ENCODE measurements around the gene UBR2.
A peak's percentile ranks its signal among the peaks of the same experiment; 100 is the strongest.
"Not testable (repeated sequence)": the region's sequence is repeated elsewhere in the genome, so short reads cannot be mapped to it uniquely, and the experiment has no call there.

The UBR2 gene

GRCh38 chr6:42618105-42618504, 54.3 kb downstream of the UBR2 start:
- no peak for DNase-seq (ENCODE audit: low read depth, low spot score)

DNA sequence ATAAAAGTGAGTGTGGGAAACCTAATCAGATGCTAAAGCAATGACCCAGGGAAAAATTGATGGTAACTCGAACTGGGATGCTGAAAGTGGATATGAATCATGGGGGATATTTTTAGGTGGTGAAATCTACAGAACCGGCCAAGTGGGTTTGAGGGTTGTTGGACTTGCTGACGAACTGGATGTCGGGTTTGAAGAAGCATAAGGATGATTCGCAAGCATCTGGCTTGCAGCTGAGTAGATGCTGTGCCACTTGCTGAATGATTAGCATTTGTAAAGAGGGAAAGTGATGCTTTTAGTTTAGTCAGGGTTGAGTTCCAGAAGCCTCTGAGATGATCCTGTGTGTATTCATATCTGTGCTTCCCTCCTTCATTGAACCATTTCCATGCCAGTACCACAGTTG, 54.9 kb downstream of the UBR2 start:
- no peak for DNase-seq (ENCODE audit: low read depth, low spot score)

GRCh38 chr6:42619963-42620362, 56.1 kb downstream of the UBR2 start:
- DNase-seq (ENCODE audit: low read depth, low spot score): no peak

DNA sequence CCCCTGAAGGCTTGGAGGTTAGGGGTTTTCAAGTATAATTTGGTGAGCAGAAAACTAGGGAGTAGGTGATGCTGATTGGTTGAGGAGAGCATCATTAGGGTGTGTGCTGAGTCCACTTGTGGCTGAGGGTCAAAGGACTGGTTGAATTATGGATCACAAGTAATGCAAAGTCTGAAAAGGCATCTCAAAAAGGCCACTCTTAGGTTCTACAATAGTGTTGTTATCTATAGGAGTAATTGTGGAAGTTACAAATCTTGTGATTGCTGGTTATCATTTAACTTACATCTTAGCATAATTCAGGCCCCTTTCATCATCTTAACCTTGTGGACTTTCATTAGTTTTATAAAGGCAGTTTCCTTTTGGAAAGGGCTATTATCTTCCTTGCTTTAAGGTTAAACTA, 60.8 kb downstream of the UBR2 start:
- no peak for DNase-seq (ENCODE audit: low read depth, low spot score)

GRCh38 chr6:42627044-42627443, 63.2 kb downstream of the UBR2 start:
- DNase-seq (ENCODE audit: low read depth, low spot score): no peak

- no peak for DNase-seq (ENCODE audit: low read depth, low spot score)
Observed at GRCh38 chr6:42627674-42628073, 63.8 kb downstream of the UBR2 start.

- no peak for DNase-seq (ENCODE audit: low read depth, low spot score)
Observed at GRCh38 chr6:42628604-42629003, 64.8 kb downstream of the UBR2 start.

DNA sequence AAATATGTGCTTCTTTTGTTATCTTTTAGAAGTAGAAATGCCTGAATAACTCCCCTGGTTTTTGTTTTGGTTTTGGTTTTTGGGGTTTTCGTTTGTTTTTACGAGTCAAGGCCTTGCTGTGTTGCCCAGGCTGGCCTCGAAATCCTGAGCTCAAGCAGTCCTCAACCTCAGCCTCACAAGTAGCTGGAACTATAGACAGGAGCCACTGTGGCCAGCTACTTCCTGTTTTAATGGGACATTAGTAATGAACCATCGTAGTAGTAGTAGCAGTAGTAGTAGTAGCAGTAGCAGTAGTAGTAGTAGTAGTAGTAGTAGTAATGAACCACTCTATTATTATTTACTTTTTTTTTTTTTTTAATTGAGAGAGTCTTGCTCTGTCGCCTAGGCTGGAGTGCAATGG, 66.0 kb downstream of the UBR2 start:
- no peak for DNase-seq (ENCODE audit: low read depth, low spot score)

DNA sequence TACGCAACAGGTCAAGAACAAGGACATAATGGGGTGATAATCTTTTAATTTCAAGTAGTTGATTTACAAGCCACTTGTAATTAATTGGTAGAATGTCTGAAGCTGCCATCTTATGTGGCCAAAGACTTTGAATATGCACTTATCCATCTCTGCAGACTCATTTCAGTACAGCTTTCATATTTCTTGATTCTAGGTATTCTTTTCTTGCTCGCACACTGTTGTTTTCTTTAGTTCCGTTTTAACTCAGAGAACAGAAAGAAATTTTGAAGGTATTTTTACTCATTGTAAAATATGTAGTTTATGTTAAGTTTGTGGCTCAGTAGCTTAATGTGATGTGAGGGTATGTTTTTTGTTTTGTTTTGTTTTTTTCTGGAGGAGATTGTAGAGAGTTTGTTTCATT, 73.9 kb downstream of the UBR2 start:
- DNase-seq (ENCODE audit: low read depth, low spot score): no peak

GRCh38 chr6:42642794-42643193, 79.0 kb downstream of the UBR2 start:
- no peak for DNase-seq (ENCODE audit: low read depth, low spot score)

- no peak for DNase-seq (ENCODE audit: low read depth, low spot score)
Observed at GRCh38 chr6:42644211-42644610, 80.4 kb downstream of the UBR2 start.

DNA sequence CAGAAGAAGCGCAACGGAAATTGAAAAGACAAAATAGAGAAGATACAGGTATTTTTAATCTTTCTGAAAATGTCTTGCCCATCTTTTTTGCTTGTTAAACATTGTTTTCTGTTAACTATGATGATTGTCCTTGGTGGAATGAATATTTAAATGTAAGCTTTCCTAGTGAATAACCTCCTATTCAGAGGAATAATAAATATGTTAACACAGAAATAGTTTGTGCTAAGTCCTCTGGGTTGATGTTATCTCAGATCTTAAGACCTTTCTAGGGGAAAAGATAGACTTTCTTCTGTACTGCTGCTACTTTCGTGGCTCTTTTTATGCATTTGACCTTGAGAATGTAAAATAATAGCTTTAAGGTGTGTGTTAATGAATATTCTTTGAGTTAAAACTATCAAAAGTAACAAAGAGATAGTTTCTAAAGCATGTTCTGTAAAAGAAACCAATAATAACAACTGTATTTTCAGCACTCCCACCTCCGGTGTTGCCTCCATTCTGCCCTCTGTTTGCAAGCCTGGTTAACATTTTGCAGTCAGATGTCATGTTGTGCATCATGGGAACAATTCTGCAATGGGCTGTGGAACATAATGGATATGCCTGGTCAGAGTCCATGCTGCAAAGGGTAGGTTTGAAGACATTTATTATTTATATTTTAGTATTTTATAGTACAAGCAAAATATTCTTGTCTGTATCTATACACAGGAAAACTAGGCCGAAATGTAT, 88.4 kb downstream of the UBR2 start:
- DNase-seq (ENCODE audit: low read depth, low spot score): no peak

DNA sequence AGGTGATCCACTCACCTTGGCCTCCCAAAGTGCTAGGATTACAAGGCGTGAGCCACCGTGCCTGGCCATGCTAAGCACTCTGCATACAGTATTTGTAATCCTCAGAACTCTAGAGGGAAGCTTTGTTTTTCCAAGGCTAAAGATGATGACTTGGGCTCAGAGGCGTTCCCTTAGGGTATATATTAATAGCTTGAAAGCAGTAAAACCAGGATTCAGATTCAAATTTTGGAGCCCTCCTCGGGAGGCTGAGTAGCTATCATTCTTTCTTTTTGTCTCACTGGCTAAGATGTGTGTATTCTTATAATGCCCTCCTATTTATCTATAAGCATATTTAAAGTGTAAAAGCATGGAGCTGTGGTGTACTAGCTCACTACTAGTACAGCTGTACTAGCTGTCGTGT, 90.0 kb downstream of the UBR2 start:
- DNase-seq (ENCODE audit: low read depth, low spot score): no peak

DNA sequence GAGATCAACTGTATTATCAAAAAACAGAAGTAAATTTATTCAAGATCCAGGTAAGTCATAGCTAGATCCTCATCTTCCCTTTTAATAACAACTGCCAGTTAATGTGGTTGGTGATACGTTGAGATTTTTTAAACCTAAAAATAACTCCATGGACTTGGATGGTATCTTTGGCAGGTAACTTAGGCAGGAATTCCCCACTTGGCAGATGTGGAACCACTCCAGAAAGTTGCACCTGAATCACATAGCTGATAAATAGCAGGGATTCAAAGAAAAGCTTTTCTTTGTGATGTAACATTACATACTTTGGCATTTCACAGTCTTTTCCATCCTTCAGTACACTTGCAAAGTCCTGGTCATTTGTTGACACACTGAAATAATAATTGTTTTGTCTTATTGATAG, 96.0 kb downstream of the UBR2 start:
- no peak for DNase-seq (ENCODE audit: low read depth, low spot score)

GRCh38 chr6:42661540-42662153, 97.8 kb downstream of the UBR2 start:
- DNase-seq (ENCODE audit: low read depth, low spot score): peak; percentile 11

GRCh38 chr6:42664718-42665117, 100.9 kb downstream of the UBR2 start:
- no peak for DNase-seq (ENCODE audit: low read depth, low spot score)

- DNase-seq (ENCODE audit: low read depth, low spot score): not testable (repeated sequence)
Observed at GRCh38 chr6:42674368-42674767, 110.5 kb downstream of the UBR2 start.

DNA sequence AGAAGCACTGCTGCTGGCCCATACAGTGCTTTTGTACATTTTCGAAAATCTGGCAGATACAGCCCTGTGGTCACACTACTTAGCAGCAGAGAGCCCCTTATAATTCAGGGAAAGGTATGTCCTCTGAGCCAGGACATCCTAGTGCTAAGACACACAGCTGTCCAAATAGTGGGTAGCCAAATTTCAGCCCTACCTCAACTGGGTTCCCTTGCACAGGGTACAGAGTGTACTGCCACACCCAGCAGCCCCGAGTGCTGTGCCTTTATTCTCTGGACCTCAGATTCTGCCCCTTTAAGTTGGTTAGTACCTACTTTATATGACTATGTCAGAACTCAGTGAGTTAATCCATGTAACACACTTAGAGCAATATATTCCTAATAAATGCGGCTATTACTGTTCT, 111.0 kb downstream of the UBR2 start:
- DNase-seq (ENCODE audit: low read depth, low spot score): no peak

DNA sequence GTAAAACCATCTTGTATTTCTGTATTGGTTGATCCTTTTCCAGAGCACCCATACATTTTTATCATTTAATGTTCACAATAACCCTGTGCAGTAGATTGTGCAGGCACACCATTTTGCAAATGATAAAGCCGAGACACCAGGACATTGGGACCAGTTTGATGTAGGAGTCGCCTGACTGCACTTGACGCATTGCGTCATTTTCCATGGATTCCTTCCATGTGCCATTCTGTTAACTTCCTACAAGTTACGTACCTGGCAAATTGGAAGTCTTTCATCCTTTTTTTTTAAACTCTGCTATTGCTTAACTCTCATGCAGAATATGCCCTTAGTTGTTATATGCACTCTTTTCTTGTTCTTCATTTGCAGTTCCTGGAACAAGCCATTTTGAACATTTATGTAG, 115.5 kb downstream of the UBR2 start:
- DNase-seq (ENCODE audit: low read depth, low spot score): no peak

GRCh38 chr6:42688281-42688680, 124.5 kb downstream of the UBR2 start:
- no peak for DNase-seq (ENCODE audit: low read depth, low spot score)

DNA sequence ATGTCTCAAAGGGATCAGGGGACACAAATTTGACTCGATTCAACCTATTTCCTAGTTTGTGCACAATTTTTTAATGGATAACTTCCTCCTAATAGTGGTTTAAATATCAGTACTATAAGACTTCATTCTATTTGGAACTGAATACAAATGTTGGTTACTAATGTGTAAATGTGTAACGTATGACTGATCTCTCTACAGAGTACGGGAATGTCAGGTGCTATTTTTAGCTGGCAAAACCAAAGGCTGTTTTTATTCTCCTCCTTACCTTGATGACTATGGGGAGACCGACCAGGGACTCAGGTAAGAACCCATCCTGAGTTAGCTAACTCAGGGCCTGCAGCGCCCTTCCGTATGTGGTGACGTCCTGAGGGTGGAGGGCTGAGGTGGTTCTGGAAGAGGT, 125.5 kb downstream of the UBR2 start:
- DNase-seq (ENCODE audit: low read depth, low spot score): no peak

- DNase-seq (ENCODE audit: low read depth, low spot score): no peak
Observed at GRCh38 chr6:42690151-42690702, 126.4 kb downstream of the UBR2 start.

- no peak for DNase-seq (ENCODE audit: low read depth, low spot score)
Observed at GRCh38 chr6:42690872-42691271, 127.0 kb downstream of the UBR2 start.

Data from brain pericyte (primary cell).